ENCODE data around the gene GALNT17. TPM values are rescaled to one million over a fixed set of nuclear protein-coding genes. Genes with fewer than 3 reads are reported as not detected.

The GALNT17 gene
- total RNA-seq, 1 donor from 2014 or later = not detected

- Mint-ChIP-seq H3K27me3 (no peaks in the 10 kb centered on the region), H3K36me3 (ENCODE audit: low read depth) (no peaks in the 10 kb centered on the region), H3K4me3 (no peak overlapping the region), H3K27ac (no peak overlapping the region), H3K4me1 (no peaks in the 10 kb centered on the region), H3K9me3 (peaks cover 13% of the 10 kb centered on the region)
- intact Hi-C loops (cut with micrococcal nuclease) = no loop called here
- DNase-seq = no peak
Measured at GRCh38 chr7:71665716-71666115, 533.8 kb downstream of the GALNT17 start.

- DNase-seq = no peak
- no peaks in the 10 kb centered on the region for H3K36me3 Mint-ChIP-seq (ENCODE audit: low read depth)
- no peak overlapping the region for H3K4me3 Mint-ChIP-seq
- H3K9me3 Mint-ChIP-seq = peaks cover 13% of the 10 kb centered on the region
- intact Hi-C loops (cut with micrococcal nuclease) = no loop called here
- no peaks in the 10 kb centered on the region for H3K4me1 Mint-ChIP-seq
- no peaks in the 10 kb centered on the region for H3K27me3 Mint-ChIP-seq
- no peak overlapping the region for H3K27ac Mint-ChIP-seq
Measured at GRCh38 chr7:71668572-71668971, 536.6 kb downstream of the GALNT17 start.

DNA sequence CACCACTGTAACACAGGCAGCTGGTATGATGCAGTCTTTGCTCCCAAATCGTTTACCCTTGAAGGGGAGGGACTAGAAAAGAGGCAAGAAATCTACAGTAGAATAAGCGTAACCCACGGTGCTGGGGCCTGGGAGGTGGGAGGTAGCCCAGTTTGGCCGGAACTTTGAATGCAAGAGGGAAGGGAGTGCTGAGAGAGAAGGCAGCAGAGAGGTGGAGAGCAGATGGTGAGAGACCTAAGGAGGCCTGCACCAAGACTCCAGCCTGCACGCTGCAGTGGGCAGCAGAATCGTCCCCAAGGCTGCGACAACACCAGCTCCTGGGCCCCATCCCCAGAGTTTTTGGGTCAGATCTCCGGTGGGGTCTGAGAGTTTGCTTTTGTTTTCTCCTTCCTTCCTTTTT, 547.5 kb downstream of the GALNT17 start:
- H3K36me3 Mint-ChIP-seq (ENCODE audit: low read depth) = no peaks in the 10 kb centered on the region
- no peaks in the 10 kb centered on the region for H3K4me1 Mint-ChIP-seq
- intact Hi-C loops (cut with micrococcal nuclease) = no loop called here
- no peaks in the 10 kb centered on the region for H3K9me3 Mint-ChIP-seq
- no peak overlapping the region for H3K4me3 Mint-ChIP-seq
- no peak for DNase-seq
- H3K27ac Mint-ChIP-seq = no peak overlapping the region
- H3K27me3 Mint-ChIP-seq = no peaks in the 10 kb centered on the region

DNA sequence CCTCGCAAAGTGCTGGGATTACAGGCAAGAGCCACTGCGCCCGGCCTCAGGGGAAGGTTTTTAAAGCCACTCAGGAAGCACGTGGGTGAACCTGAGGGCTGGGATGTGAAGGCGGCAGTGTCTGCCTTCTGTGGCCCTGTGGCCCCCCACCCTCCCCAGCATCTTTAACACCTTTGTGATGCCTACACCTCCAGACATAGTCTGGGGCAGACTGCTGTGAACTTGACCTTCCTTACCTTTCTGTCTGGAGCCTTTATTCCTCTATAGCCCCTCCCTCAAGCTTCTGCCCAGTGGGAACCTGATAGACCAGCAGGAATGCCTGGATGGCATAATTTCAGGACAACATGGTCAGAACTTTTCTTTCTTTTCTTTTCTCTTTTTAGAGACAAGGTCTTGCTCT, 550.2 kb downstream of the GALNT17 start:
- no peaks in the 10 kb centered on the region for H3K36me3 Mint-ChIP-seq (ENCODE audit: low read depth)
- no peak for DNase-seq
- no peaks in the 10 kb centered on the region for H3K4me1 Mint-ChIP-seq
- peaks cover 9% of the 10 kb centered on the region for H3K9me3 Mint-ChIP-seq
- no peak overlapping the region for H3K27ac Mint-ChIP-seq
- H3K27me3 Mint-ChIP-seq = no peaks in the 10 kb centered on the region
- intact Hi-C loops (cut with micrococcal nuclease) = no loop called here
- H3K4me3 Mint-ChIP-seq = no peak overlapping the region

DNA sequence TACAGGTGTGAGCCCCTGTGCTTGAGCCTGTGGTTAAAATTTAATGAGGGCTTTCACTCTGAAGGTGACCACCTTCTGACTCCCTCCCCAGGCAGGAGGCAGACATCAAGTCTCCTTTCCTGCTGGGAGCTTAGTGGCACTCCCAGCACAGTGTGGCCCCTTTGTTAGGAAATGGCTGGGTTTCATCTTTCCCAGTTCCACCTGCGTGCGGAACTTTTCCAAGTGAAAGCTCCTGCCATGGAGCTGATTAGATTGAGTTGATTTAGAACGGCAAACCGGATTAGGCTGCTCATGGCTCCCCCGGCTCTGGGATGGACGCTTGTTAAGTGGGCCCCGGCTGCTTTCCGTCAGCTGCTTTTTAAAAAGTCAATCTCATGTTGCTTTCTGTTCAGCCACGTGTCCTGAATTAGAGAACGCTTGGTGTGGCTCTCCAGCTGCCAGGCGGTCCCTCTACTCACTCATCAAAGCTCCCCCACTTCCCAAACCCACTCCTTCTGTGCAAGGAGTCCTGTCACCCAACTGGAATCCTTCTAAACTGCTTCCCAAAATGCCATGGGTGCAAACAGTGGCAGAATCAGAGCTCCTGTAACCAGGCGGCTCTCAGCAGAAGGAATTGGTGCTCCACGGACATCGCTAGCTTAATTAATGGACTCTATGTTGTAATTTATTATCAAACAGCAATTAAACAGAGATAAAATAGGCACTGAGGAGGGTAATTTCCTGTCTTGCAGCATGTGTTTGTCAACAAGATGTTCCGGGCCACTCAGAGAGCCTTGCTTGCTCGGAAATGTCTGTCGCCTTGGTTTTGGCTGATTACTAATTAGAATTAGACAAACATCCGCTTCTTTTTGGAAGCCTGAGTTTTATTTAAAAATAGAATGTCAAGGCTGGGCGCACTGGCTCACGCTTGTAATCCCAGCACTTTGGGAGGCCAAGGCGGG, 551.2 kb downstream of the GALNT17 start:
- Mint-ChIP-seq H3K27ac (no peak overlapping the region), H3K4me1 (no peaks in the 10 kb centered on the region), H3K9me3 (peaks cover 10% of the 10 kb centered on the region), H3K27me3 (no peaks in the 10 kb centered on the region), H3K4me3 (no peak overlapping the region), H3K36me3 (ENCODE audit: low read depth) (no peaks in the 10 kb centered on the region)
- no peak for DNase-seq
- intact Hi-C loops (cut with micrococcal nuclease) = no loop called here

DNA sequence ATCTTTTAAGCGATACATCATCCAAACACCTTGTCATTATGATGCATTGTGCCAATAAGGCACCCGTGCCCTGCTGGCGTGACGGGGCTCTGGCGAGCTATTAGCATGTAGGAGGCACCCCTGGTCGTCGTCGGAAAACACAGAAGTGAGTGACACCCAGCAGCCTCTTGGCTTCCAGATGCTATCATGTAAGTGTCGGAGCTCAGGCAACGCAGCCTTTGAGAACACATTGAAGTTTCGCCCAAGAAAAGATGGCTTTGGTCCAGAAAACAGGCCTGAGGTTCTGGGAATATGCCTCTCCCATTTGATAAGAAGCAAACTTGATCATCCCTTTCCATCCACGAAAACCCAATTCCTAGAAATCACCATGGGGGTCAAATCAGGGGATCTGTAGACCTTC, 555.3 kb downstream of the GALNT17 start:
- DNase-seq = no peak
- intact Hi-C loops (cut with micrococcal nuclease) = no loop called here
- Mint-ChIP-seq H3K27ac (no peak overlapping the region), H3K36me3 (ENCODE audit: low read depth) (no peaks in the 10 kb centered on the region), H3K4me1 (no peaks in the 10 kb centered on the region), H3K9me3 (peaks cover 17% of the 10 kb centered on the region), H3K4me3 (no peak overlapping the region), H3K27me3 (no peaks in the 10 kb centered on the region)

GRCh38 chr7:71687831-71688599, 556.1 kb downstream of the GALNT17 start:
- no peaks in the 10 kb centered on the region for H3K4me1 Mint-ChIP-seq
- intact Hi-C loops (cut with micrococcal nuclease) = no loop called here
- no peak for DNase-seq
- no peak overlapping the region for H3K4me3 Mint-ChIP-seq
- H3K27me3 Mint-ChIP-seq = no peaks in the 10 kb centered on the region
- H3K27ac Mint-ChIP-seq = no peak overlapping the region
- H3K36me3 Mint-ChIP-seq (ENCODE audit: low read depth) = no peaks in the 10 kb centered on the region
- H3K9me3 Mint-ChIP-seq = peaks cover 17% of the 10 kb centered on the region

GRCh38 chr7:71691538-71691937, 559.6 kb downstream of the GALNT17 start:
- no peak for DNase-seq
- Mint-ChIP-seq H3K36me3 (ENCODE audit: low read depth) (no peaks in the 10 kb centered on the region), H3K9me3 (peaks cover 10% of the 10 kb centered on the region), H3K27me3 (no peaks in the 10 kb centered on the region), H3K27ac (no peak overlapping the region), H3K4me3 (no peak overlapping the region), H3K4me1 (no peaks in the 10 kb centered on the region)
- intact Hi-C loops (cut with micrococcal nuclease) = no loop called here

DNA sequence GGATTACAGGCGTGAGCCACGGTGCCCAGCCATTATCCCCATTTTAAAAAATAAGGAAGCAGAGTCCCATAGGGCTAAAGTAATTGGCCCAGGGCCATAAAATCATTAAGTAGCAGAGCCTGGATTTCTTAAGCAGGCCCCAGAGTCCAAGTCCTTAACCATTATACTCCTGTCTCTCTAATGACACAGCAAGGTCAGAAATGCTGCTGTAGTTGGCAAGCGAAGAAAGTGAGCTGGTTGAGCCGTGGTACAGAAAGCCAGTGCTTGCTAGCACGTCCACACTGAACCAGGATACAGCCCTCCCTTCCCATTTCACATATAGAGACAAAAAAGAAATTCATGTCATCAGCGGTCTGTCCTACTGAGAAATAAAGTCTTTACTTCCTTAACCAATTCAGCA, 562.7 kb downstream of the GALNT17 start:
- Mint-ChIP-seq H3K27ac (no peak overlapping the region), H3K27me3 (no peaks in the 10 kb centered on the region), H3K9me3 (peaks cover 4% of the 10 kb centered on the region), H3K36me3 (ENCODE audit: low read depth) (no peaks in the 10 kb centered on the region), H3K4me3 (no peak overlapping the region), H3K4me1 (no peaks in the 10 kb centered on the region)
- intact Hi-C loops (cut with micrococcal nuclease) = no loop called here
- no peak for DNase-seq

- DNase-seq = no peak
- no peaks in the 10 kb centered on the region for H3K4me1 Mint-ChIP-seq
- no peaks in the 10 kb centered on the region for H3K27me3 Mint-ChIP-seq
- no peak overlapping the region for H3K27ac Mint-ChIP-seq
- peaks cover 4% of the 10 kb centered on the region for H3K9me3 Mint-ChIP-seq
- intact Hi-C loops (cut with micrococcal nuclease) = no loop called here
- no peaks in the 10 kb centered on the region for H3K36me3 Mint-ChIP-seq (ENCODE audit: low read depth)
- no peak overlapping the region for H3K4me3 Mint-ChIP-seq
Measured at GRCh38 chr7:71695186-71695585, 563.2 kb downstream of the GALNT17 start.

GRCh38 chr7:71696511-71696910, 564.6 kb downstream of the GALNT17 start:
- no peak overlapping the region for H3K27ac Mint-ChIP-seq
- intact Hi-C loops (cut with micrococcal nuclease) = no loop called here
- no peaks in the 10 kb centered on the region for H3K4me1 Mint-ChIP-seq
- H3K4me3 Mint-ChIP-seq = no peak overlapping the region
- DNase-seq = no peak
- H3K27me3 Mint-ChIP-seq = no peaks in the 10 kb centered on the region
- H3K36me3 Mint-ChIP-seq (ENCODE audit: low read depth) = no peaks in the 10 kb centered on the region
- H3K9me3 Mint-ChIP-seq = peaks cover 9% of the 10 kb centered on the region

GRCh38 chr7:71697400-71697799, 565.5 kb downstream of the GALNT17 start:
- Mint-ChIP-seq H3K27ac (no peak overlapping the region), H3K4me1 (no peaks in the 10 kb centered on the region), H3K36me3 (ENCODE audit: low read depth) (no peaks in the 10 kb centered on the region), H3K4me3 (no peak overlapping the region), H3K27me3 (no peaks in the 10 kb centered on the region), H3K9me3 (peaks cover 9% of the 10 kb centered on the region)
- DNase-seq = no peak
- intact Hi-C loops (cut with micrococcal nuclease) = no loop called here

GRCh38 chr7:71705217-71705616, 573.3 kb downstream of the GALNT17 start:
- Mint-ChIP-seq H3K27ac (no peak overlapping the region), H3K4me3 (no peak overlapping the region), H3K36me3 (ENCODE audit: low read depth) (no peaks in the 10 kb centered on the region), H3K4me1 (no peaks in the 10 kb centered on the region), H3K9me3 (peaks cover 18% of the 10 kb centered on the region), H3K27me3 (no peaks in the 10 kb centered on the region)
- DNase-seq = no peak
- intact Hi-C loops (cut with micrococcal nuclease) = no loop called here

GRCh38 chr7:71705901-71706596, 574.1 kb downstream of the GALNT17 start:
- intact Hi-C loops (cut with micrococcal nuclease) = no loop called here
- H3K9me3 Mint-ChIP-seq = peaks cover 13% of the 10 kb centered on the region
- H3K4me1 Mint-ChIP-seq = no peaks in the 10 kb centered on the region
- no peaks in the 10 kb centered on the region for H3K36me3 Mint-ChIP-seq (ENCODE audit: low read depth)
- H3K27me3 Mint-ChIP-seq = no peaks in the 10 kb centered on the region
- H3K27ac Mint-ChIP-seq = no peak overlapping the region
- no peak overlapping the region for H3K4me3 Mint-ChIP-seq
- DNase-seq = no peak

Data from activated CD4-positive, alpha-beta T cell treated with anti-CD3 and anti-CD28 coated beads, Interleukin-2, amount 10 ng/mL, durations not matched to agents 24 days and 14 days (primary cell).